ENCODE data around the gene GRK2.
"Not testable (repeated sequence)": the region's sequence is repeated elsewhere in the genome, so short reads cannot be mapped to it uniquely, and the experiment has no call there.

Gene GRK2

DNA sequence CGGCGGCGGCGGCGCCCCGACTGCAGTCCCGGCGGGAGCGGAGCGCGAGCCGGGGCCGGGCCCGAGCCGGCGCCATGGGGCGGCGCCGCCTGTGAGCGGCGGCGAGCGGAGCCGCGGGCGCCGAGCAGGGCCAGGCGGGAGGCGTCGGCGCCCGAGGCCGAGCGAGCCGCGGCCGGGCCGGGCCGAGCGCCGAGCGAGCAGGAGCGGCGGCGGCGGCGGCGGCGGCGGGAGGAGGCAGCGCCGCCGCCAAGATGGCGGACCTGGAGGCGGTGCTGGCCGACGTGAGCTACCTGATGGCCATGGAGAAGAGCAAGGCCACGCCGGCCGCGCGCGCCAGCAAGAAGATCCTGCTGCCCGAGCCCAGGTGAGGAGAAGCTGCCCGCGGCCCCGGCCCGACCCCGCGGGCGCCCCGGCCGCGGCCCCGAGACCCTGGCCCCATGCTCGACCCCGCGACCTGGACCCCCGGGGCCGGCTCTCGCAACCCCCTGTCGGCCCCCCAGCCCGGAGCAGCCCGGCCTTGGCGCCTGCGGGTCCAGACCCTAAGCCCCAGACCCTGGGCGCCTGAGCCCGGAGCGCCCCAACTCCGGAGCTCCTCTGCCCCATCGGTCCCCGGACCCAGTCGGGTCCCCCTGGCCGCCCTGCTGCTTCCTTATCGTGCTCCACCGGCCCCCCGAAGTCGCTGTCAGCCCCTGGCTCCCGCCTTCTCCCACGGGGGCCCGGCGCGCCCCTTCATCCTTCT is at the start of gene GRK2:
Gene GRK2 (plus strand): TSS at position 25 of the 739 bp plus-strand sequence. CDS start 227 bp downstream, at position 252.
- no peak for FAIRE-seq
- DNase-seq (ENCODE audit: insufficient read length, low spot score): peak; percentile 65

DNA sequence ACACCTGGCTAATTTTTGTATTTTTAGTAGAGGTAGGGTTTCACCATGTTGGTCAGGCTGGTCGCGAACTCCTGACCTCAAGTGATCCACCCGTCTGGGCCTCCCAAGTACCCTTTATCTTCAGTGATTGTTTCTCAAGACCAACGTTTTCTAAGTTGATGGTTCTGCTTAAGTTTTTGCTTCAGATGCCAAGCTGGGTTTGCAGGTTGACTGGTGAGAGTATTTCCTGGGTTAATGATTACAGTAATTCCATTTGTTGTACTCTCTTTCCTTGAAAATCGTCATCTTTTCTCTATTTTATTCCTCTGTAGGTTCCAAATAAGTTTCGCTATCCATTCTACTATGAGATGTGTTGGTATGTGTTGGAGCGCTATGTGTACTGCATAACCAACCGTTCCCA is 38.5 kb upstream of the GRK2 start:
- no peak for DNase-seq (ENCODE audit: insufficient read length, low spot score)
- no peak for FAIRE-seq
- TF ChIP-seq POLR2A (IDR thresholded peaks at IDR 0.05; ENCODE audit: low read depth, low read length): no peak

More for the DNA sequence above, at the start of gene GRK2:
- peak; percentile 50; the same call in 1 of the 2 replicates for TF ChIP-seq POLR2A (IDR thresholded peaks at IDR 0.05; ENCODE audit: low read depth, low read length)

DNA sequence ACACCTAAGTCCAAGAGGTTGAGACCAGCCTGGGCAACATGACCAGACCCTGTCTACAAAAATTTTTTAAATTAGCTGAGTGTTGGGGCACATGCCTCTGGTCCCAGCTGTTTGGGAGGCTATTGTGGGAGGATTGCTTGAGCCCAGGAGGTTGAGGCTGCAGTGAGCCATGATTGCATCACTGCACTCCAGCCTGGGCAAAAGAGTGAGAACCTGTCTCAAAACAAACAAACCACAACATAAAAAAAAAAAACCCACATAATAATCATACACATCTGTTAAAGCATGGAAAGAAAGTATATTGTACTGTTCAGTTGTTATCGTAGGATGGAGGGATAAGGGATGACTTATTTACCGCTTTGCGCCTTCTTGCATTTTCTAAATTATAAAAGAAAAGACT is 35.9 kb upstream of the GRK2 start:
- TF ChIP-seq POLR2A (IDR thresholded peaks at IDR 0.05; ENCODE audit: low read depth, low read length): no peak
- DNase-seq (ENCODE audit: insufficient read length, low spot score) (no peak), FAIRE-seq (no peak)

DNA sequence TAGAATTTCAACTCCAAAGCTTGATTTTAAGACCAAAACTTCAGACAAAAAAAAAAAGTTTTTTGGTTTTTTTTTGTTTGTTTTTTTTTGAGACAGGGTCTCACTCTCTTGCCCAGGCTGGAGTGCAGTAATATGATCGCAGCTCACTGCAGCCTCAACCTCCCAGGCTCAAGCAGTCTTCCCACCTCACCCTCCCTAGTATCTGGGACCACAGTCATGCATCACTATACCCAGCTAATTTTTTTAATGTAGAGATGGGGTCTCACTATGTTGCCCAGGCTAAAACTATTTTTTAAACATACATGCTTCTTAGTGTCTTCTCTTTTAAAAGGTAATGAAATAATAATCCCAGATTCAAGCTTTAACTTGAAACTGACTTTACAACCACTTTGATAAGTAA is 35.4 kb upstream of the GRK2 start:
- no peak for TF ChIP-seq POLR2A (IDR thresholded peaks at IDR 0.05; ENCODE audit: low read depth, low read length)
- FAIRE-seq (no peak), DNase-seq (ENCODE audit: insufficient read length, low spot score) (no peak)

DNA sequence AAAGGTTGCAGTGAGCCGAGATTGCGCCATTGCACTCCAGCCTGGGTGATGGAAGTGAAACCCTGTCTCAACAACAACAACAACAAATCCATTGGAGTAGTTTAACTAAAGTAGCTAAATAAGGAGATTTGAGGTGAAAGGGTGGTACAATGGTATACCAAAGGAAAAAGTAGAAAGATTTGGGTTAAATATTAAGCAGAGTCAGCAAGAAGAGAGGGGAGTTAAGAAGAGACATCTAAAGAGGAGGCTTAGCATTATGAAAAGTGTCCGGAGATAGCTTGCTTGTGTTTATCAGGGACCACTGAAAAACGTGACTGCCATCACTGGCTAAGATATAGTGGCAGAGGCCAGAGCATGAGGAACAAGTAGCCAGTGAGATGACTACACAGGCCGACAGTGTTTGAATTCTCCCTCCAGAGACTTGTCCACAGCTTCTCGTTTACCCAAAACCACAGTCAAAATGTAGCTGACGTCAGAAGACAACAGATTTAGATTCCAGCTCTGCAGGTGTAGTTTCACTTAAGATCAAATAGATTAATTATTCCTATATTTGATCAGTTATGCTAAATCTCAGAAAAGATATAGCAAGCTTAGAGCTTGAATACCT is 32.6 kb upstream of the GRK2 start:
- FAIRE-seq: no peak
- no peak for DNase-seq (ENCODE audit: insufficient read length, low spot score)

DNA sequence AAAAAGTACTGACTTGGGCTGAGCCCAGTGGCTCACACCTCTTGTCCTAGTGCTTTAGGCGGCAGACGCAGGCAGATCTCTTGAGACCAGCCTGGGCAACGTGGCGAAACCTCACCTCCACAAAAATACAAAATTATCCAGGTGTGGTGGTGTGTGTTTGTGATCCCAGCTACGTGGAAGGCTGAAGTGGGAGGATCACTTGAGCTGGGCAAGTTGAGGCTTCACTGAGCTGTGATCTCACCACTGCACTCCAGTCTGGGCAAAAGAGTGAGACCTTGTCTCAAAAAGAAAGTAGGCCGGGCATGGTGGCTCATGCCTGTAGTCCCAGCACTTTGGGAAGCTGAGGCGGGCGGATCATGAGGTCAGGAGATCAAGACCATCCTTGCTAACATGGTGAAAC is 31.7 kb upstream of the GRK2 start:
- not testable (repeated sequence) for DNase-seq (ENCODE audit: insufficient read length, low spot score); FAIRE-seq

More for the DNA sequence above, 32.6 kb upstream of the GRK2 start:
- TF ChIP-seq POLR2A (IDR thresholded peaks at IDR 0.05; ENCODE audit: low read depth, low read length): no peak

DNA sequence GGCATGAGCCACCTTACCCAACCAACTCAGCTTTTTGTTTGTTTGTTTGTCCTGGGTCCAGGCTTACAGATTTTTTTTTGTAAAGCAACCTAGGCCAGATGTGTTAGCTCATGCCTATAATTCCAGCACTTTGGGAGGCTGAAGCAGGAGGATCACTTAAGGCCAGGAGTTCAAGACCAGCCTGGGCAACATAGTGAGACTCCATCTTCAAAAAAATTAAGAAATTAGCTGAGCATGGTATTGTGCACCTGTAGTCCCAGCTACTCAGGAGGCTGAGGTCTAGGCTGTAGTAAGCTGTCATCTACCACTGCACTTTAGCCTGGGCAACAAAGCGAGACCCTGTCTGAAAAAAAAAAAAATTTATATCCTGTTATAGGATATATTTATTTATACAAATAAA is 28.7 kb upstream of the GRK2 start:
- FAIRE-seq: no peak
- DNase-seq (ENCODE audit: insufficient read length, low spot score): no peak
- no peak for TF ChIP-seq POLR2A (IDR thresholded peaks at IDR 0.05; ENCODE audit: low read depth, low read length)

DNA sequence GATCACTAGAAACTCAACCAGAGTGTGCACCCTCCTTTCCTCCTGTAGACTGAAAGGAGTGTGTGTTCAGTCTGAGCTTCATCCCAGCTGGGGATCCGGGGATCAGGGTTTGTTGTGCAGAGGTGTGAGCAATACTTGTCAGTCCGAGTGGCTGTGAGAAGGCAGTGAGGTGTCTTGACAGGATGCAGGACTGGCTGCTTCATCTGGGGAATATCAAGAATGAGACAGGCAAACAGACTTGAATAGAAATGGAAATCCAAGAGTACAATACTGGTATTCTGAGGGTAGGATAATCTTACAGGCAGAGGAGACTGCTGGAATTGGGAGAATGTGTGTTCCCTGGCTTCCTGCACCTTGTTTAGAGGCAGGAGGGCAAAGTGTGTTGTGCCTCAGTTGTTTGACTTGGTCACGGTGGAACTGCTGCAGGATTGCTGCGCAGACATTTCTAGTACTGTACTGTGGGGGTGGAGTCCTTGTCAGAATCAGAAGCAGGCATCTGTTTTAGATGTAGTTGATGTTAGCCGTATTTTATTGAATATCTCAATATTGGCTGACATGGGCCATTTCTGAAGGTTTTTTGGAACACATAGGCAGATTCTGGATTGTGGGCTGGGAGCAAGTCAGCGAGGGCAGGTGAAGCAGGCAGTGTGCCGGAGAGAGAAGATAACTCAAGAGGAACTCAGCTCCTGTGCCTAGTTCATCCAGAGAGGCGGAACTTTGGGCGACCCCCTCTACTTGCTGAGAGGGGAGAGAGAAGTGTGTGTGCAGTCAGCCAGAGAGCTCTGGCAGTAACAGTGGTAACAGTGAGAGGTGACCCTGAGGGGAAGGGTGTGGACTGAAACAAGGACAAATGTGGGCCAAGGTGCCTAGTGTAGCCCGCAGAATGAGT is 27.1 kb upstream of the GRK2 start:
- TF ChIP-seq POLR2A (IDR thresholded peaks at IDR 0.05; ENCODE audit: low read depth, low read length): no peak
- no peak for DNase-seq (ENCODE audit: insufficient read length, low spot score)
- FAIRE-seq: no peak

DNA sequence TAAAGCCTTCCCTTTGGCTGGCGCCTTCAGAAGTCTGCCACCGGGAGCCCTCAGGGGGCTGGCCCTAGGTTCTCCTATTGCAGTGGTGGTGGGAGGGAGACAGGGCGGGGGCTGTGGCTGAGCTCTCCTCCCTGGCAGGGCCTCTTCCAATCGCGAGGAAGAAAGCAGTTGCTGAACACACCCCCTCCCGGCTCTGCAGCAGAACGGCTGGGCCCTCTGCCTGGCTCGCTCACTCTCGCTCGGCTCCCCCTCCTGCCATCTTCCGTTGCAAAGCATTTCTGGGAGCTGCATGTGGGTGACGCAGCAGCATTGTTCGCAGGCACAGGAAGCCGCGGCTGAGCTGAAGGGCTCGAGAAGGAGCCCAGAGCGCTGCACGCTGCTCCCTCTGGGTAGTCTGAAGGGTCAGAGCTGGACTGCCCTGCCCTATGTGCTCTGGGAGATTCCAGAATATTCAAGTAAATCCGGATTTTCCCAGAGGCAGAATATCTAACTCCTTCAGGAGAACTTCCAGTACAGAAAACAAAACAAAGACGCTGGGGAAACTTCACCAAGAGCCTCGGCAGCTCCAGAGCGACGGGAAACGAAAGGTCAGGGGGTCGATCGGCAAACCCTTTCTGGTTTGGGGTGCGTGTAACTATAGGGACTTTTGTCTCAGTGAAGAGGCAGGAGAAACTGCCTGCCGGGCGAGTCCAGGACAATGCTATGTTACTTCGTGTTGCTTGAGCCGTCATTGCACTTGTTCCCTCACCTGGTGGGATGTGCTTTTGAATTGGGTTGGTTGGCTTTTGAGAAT is 26.3 kb upstream of the GRK2 start:
- FAIRE-seq (peak; percentile 81), DNase-seq (ENCODE audit: insufficient read length, low spot score) (peak; percentile 90)
- TF ChIP-seq POLR2A (IDR thresholded peaks at IDR 0.05; ENCODE audit: low read depth, low read length): peak; percentile 98

DNA sequence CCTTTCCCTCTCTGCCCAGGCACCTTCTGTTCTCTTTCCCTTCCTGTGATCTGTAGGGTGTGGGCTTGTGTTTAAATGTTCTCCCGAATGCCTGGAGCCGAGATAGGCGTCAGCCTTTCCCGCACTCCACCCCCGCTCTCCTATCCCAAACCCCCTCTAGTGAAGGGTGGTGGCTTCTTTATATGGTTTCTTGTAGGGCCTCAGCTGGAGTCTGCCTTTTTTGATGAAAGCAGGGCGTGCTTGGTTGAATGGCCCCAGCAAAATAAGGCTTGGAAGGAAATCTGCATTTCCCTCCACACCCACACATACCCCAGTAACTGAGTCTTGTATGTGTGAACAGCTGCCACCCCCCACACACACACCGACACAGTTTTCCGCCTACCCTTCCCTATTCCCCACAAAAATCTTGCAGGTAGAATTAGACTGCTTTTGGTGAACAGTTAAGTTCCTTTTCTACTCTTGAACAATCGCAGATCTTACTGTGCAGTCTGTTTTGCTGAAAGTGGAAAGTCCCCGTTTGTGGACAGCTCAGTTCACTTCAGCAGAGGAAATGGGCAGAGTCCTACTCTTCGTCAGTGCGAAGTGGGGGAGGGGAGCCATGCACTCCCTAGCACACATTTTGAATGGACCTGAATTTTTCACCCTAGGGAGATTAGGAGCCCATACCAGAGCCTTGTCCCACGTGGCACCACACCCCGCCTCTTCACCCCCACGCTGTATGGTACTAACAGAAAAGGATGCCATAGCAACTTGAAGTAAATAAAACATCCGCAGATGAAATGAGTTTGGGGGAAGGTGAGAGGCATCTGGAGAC is 25.5 kb upstream of the GRK2 start:
- no peak; the same call in 1 of the 2 replicates for TF ChIP-seq POLR2A (IDR thresholded peaks at IDR 0.05; ENCODE audit: low read depth, low read length)
- no peak for FAIRE-seq
- no peak for DNase-seq (ENCODE audit: insufficient read length, low spot score)

DNA sequence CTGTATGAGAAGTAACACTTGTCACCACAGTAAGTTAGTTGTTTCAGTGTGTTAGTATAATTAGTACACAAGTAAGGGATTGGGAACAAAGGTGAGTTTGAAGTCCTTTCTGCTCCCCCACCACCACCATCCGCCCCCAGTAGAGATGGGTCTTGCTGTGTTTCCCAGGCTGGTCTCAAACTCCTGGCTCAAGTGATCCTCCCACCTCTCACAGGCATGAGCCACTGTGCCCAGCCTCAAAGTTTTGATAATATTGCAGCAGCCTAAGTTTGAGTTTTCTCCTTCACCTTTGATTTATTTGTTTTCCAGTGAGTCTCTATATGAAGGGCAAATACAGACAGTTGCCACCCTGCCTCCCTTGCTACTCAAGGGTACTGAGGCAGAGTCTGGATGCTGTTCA is 23.7 kb upstream of the GRK2 start:
- TF ChIP-seq POLR2A (IDR thresholded peaks at IDR 0.05; ENCODE audit: low read depth, low read length): no peak
- FAIRE-seq (no peak), DNase-seq (ENCODE audit: insufficient read length, low spot score) (no peak)

DNA sequence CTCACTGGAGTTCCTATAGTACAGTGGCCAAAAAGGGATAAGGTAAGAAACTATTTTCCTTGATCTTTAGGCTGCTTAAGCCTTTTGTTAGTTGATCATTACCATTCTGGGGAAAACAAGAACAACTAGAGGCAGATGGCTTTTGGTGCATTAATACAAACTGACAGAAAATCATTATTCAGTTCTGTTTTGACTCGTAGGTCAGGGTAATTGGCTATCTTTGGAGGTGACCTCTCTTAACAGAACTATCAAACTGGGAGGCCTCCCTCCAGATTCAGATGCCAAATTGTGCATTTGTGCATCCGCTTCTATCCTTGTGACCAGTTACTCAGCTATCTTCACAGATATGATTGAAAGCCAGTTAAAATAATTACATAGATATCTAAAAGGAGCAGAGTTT is 23.2 kb upstream of the GRK2 start:
- no peak for TF ChIP-seq POLR2A (IDR thresholded peaks at IDR 0.05; ENCODE audit: low read depth, low read length)
- FAIRE-seq (no peak), DNase-seq (ENCODE audit: insufficient read length, low spot score) (no peak)

DNA sequence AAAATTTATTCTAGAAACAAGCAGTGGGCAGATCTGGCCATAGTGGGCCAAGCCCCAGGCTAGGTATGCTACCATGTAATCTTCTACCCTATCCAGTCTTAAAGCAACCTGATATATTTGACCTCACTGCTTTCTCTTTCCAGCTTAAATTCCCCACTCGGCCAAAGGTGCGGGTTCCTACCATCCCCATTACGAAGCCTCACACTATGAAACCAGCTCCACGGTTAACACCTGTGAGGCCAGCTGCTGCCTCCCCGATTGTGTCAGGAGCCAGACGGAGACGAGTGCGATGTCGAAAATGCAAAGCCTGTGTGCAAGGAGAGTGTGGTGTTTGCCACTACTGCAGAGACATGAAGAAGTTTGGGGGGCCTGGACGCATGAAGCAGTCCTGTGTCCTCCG is 21.2 kb upstream of the GRK2 start:
- TF ChIP-seq POLR2A (IDR thresholded peaks at IDR 0.05; ENCODE audit: low read depth, low read length): no peak
- FAIRE-seq: no peak
- DNase-seq (ENCODE audit: insufficient read length, low spot score): no peak
